Chondrocyte (in vitro differentiated cells): ENCODE data around the gene SLC35E2B. TPM values are rescaled to one million over a fixed set of nuclear protein-coding genes. Genes with fewer than 3 reads are reported as not detected.
"Not testable (repeated sequence)": the region's sequence is repeated elsewhere in the genome, so short reads cannot be mapped to it uniquely, and the experiment has no call there.

Experiments
- DNase-seq: peaks from one replicate; pipeline ENCODE4 v3.0.0; 2021; ENCODE audit warnings: mixed read lengths, low spot score
- H3K27ac Mint-ChIP-seq: one replicate; pipeline ENCODE4 v1.8.0; 2021; ENCODE audit warnings: mild to moderate bottlenecking, moderate library complexity, mixed read lengths; ENCODE audit not compliant: unreplicated experiment
- H3K27me3 Mint-ChIP-seq: 2 replicates; pipeline ENCODE4 v1.8.0; 2021; ENCODE audit warnings: low read depth, mixed read lengths
- H3K36me3 Mint-ChIP-seq: 2 replicates; pipeline ENCODE4 v1.8.0; 2021; ENCODE audit warnings: low read depth, mixed read lengths
- H3K4me1 Mint-ChIP-seq: 2 replicates; pipeline ENCODE4 v1.8.0; 2021; ENCODE audit warnings: low read depth, mild to moderate bottlenecking, mixed read lengths
- H3K4me3 Mint-ChIP-seq: one replicate; pipeline ENCODE4 v1.8.0; 2021; ENCODE audit warnings: mild to moderate bottlenecking, moderate library complexity, mixed read lengths; ENCODE audit not compliant: unreplicated experiment
- H3K9me3 Mint-ChIP-seq: 2 replicates; pipeline ENCODE4 v1.8.0; 2021; ENCODE audit warnings: low read depth, mixed read lengths
- total RNA-seq: library from RNA; stranded (reverse); gene quantifications from 3 replicates; pipeline ENCODE4 v1.2.1, GENCODE V29; 2021
- TF ChIP-seq, protein P1 (sequence below): fragments of 200-600 bp; sonication (generic); IDR thresholded peaks from 2 replicates; pipeline ENCODE4 v1.5.0; 2021; ENCODE audit warnings: antibody characterized with exemption, mild to moderate bottlenecking, moderate library complexity

SLC35E2B gene
- total RNA-seq, 1 donor from 2014 or later, result 51.6 TPM

- Mint-ChIP-seq H3K9me3 (no peaks in the 10 kb centered on the region), H3K4me3 (no peak overlapping the region), H3K27me3 (no peaks in the 10 kb centered on the region), H3K27ac (peak overlapping the region; percentile 41), H3K36me3 (peaks cover 3% of the 10 kb centered on the region), H3K4me1 (peaks cover 30% of the 10 kb centered on the region)
- peak; percentile 63 for DNase-seq
- TF ChIP-seq, protein P1, sequence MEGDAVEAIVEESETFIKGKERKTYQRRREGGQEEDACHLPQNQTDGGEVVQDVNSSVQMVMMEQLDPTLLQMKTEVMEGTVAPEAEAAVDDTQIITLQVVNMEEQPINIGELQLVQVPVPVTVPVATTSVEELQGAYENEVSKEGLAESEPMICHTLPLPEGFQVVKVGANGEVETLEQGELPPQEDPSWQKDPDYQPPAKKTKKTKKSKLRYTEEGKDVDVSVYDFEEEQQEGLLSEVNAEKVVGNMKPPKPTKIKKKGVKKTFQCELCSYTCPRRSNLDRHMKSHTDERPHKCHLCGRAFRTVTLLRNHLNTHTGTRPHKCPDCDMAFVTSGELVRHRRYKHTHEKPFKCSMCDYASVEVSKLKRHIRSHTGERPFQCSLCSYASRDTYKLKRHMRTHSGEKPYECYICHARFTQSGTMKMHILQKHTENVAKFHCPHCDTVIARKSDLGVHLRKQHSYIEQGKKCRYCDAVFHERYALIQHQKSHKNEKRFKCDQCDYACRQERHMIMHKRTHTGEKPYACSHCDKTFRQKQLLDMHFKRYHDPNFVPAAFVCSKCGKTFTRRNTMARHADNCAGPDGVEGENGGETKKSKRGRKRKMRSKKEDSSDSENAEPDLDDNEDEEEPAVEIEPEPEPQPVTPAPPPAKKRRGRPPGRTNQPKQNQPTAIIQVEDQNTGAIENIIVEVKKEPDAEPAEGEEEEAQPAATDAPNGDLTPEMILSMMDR, result peak; percentile 25
Measured at GRCh38 chr1:1678581-1679380, 13.8 kb downstream of the SLC35E2B start.

DNA sequence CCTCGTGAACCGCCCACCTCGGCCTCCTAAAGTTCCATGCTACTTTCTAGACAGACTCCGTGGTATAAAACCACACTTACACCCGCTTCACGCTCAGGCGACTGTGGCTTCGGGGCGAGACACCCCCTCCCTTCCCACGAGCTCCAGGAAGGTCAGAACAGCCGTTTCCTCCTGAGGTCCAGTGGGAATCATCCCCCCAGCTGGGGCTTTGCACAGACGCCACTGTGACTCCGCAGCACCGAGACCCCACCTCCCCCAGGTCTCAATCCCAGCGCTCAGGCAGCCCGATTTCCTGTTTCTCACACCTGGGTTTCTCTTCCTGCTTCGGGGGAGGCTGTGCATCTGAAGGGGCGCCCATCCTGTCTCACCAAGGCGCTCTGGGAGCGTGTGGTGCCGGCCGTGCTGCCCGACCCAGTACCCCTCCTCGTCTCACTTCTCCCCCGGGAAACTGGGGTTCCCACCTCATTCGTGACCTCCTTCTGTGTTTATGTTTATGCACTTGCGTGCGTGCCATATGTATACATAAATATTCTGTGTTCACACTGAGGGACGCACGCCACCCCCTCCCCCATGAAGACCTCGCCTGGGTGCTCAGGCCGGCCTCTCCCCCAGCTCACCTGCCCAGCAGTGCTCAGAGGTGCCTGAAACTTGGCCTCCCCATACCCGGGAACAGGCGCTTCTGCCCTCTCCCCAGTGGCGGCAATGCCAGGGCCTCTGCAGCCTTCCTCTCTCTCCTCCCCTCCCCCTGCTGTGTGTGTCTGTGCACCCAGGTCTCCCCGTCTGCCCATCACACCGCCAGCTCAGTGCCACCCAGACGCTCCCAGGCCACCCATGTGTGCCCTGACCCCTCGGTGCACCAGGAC lies 14.6 kb downstream of the SLC35E2B start:
- TF ChIP-seq, protein P1, result no peak
- no peak overlapping the region for H3K4me3 Mint-ChIP-seq
- peaks cover 5% of the 10 kb centered on the region for H3K36me3 Mint-ChIP-seq
- peak overlapping the region; percentile 41 for H3K27ac Mint-ChIP-seq
- peak; percentile 79 for DNase-seq
- peaks cover 27% of the 10 kb centered on the region for H3K4me1 Mint-ChIP-seq
- no peaks in the 10 kb centered on the region for H3K27me3 Mint-ChIP-seq
- H3K9me3 Mint-ChIP-seq, result no peaks in the 10 kb centered on the region

- not testable (repeated sequence) for H3K27me3 Mint-ChIP-seq, H3K36me3 Mint-ChIP-seq
- H3K4me1 Mint-ChIP-seq, result peaks cover 23% of the 10 kb centered on the region
Measured at GRCh38 chr1:1676087-1676486, 16.5 kb downstream of the SLC35E2B start.

GRCh38 chr1:1675218-1675617 lies 17.4 kb downstream of the SLC35E2B start:
- not testable (repeated sequence) for H3K4me3 Mint-ChIP-seq, H3K36me3 Mint-ChIP-seq, H3K27me3 Mint-ChIP-seq, H3K9me3 Mint-ChIP-seq, H3K27ac Mint-ChIP-seq, DNase-seq
- peaks cover 15% of the 10 kb centered on the region for H3K4me1 Mint-ChIP-seq

More at GRCh38 chr1:1676087-1676486, 16.5 kb downstream of the SLC35E2B start:
- H3K4me3 Mint-ChIP-seq, H3K27ac Mint-ChIP-seq, H3K9me3 Mint-ChIP-seq: not testable (repeated sequence)
- peak; percentile 51 for DNase-seq

GRCh38 chr1:1674806-1675205 lies 17.8 kb downstream of the SLC35E2B start:
- H3K9me3 Mint-ChIP-seq, H3K4me3 Mint-ChIP-seq, H3K27ac Mint-ChIP-seq, H3K36me3 Mint-ChIP-seq, H3K27me3 Mint-ChIP-seq: not testable (repeated sequence)
- peak; percentile 52 for DNase-seq
- peaks cover 15% of the 10 kb centered on the region for H3K4me1 Mint-ChIP-seq

GRCh38 chr1:1672181-1672965 lies 20.2 kb downstream of the SLC35E2B start:
- H3K27me3 Mint-ChIP-seq, result no peaks in the 10 kb centered on the region
- no peaks in the 10 kb centered on the region for H3K9me3 Mint-ChIP-seq
- H3K27ac Mint-ChIP-seq, result no peak overlapping the region
- H3K36me3 Mint-ChIP-seq, result peaks cover 15% of the 10 kb centered on the region
- peak; percentile 63 for DNase-seq
- TF ChIP-seq, protein P1, result no peak
- H3K4me3 Mint-ChIP-seq, result no peak overlapping the region
- H3K4me1 Mint-ChIP-seq, result no peaks in the 10 kb centered on the region
